GM19023 (cell line): ENCODE measurements around the gene PRDX2.

Source experiments
- ATAC-seq: cut with Tn5 transposase; IDR thresholded peaks from one replicate; pipeline ENCODE4 v1.9.1; 2021; ENCODE audit warnings: mild to moderate bottlenecking, moderate library complexity; ENCODE audit not compliant: unreplicated experiment

PRDX2 gene

DNA sequence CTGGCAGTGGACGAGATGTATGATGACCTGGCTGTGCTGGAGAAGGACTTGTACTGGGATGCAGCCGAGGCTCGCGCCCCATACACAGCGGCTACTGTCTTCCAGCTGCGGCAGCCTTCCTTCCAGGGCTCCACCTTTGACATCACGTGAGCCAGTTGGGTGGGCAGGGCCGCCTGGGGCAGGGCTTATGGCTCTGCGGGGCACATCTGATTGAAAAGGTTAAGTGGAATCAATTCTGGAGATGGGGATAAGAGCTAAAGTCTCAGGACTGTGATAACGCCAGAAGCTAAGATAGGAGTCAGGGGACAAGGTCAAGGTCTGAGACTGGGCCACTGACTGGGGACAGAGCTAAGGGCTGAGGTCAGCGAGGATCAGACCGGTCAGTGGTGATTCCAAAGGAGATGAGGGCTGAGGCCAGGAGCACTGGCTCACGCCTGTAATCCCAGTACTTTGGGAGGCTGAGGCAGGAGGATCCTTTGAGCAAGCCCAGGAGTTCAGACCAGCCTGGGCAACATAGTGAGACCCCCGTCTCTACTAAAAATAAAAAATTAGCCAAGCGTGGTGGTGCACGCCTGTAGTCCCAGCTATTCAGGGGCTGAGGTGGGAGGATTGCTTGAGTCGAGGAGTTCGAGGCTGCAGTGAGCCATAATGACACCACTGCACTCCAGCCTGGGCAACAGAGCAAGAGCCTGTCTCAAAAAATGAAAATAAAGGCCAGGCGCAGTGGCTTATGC is 45.3 kb downstream of the PRDX2 start:
- no peak for ATAC-seq

DNA sequence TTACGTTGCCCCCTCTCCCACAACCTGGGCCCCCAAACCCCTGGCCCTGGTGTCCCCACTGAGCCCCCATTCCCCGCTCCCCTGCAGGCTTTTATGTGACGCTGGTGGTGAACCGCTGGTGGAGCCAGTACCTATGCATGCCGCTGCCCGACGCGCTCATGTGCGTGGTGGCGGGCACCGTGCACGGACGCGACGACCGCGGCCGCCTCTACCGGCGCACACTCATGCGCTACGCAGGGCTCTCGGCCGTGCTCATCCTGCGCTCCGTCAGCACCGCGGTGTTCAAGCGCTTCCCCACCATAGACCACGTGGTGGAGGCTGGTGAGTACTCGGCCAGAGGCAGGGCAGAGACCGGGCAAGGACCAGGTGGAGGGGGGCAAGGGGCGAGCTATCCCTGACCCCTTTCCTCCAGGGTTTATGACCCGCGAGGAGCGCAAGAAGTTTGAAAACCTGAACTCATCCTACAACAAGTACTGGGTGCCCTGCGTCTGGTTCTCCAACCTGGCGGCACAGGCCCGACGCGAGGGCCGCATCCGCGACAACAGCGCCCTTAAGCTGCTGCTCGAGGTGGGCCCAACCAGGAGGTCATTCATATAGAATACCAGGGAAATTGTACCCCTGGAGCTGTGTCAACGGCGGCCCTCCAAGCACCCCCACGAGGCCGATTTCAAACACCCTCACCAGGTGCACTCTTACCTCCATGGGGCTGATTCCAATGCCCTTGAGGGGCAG is 47.0 kb downstream of the PRDX2 start:
- no peak for ATAC-seq

DNA sequence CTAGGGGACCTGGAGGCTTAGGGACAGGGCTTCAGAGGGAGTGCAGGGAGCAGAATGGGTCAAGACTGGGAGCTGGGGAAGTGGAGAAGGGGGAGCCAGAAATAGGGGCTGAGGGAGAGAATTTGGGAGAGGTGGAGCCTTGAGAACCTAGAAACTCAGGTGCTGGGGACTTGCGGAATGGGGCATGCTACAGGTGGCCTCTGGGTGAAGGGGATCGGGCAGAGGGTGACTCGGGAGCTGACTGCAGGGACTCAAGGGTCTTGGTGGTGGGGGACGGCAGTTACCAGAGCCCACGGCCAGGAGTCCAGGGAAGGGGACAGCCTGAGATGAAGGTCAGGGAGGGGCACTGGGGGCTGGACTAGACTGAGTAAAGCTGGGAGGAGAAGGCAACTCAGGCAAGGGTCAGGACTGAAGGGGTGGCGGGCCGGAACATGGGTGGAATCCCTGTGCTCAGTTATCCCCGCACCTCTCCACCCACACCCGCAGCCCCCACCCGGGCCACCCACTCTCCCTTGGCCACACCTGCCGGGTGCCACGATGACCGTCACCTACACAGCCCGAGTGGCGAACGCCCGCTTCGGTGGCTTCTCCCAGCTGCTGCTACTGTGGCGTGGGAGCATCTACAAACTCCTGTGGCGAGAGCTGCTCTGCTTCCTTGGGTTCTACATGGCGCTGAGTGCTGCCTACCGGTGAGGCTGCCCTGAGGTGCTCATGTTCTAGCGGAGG is 49.4 kb downstream of the PRDX2 start:
- no peak for ATAC-seq

DNA sequence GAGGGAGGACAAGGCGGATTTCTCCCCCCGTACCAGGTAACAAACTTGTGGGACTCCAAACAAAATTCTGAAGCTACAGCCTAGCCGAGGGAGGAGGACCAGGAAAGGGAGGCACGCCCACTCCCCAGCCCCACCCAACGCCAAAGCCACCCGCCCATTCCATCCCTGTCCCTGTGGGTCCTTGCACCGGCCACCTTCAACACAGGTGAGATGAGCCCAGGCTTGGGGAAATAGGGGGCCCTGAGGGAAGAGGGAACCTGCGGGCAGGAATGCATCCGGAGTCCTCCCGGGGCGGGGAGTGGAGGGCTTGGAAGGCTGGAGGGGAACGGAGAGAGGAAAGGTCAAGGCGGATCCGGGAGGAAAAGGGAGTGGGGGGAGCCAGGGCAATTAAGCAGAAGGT is 50.0 kb downstream of the PRDX2 start, which contains the start of gene BEST2:
Gene BEST2, plus strand, starts transcription at position 157 of the 400 bp plus-strand sequence. CDS start 802 bp downstream, outside the sequence.
- ATAC-seq = no peak

DNA sequence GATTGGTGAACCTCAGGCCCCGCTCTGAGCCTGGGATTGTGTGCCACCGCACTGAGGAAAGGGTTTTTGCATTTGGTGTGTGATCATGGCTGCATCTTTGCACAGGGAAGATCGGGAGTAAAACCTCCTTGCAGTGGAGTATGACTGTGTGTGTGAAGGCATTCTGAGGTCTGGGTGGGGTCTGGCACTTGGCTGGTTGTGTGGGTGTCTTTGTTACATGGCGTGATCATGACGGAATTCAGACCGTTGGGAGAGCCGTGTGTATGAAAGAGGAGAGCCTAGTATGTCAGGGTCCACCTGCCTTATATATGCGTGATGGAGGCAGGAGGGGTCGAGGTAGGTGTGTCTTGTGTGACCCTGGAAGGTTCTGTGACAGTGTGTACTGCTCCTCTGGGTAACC is 50.7 kb downstream of the PRDX2 start:
- no peak for ATAC-seq

DNA sequence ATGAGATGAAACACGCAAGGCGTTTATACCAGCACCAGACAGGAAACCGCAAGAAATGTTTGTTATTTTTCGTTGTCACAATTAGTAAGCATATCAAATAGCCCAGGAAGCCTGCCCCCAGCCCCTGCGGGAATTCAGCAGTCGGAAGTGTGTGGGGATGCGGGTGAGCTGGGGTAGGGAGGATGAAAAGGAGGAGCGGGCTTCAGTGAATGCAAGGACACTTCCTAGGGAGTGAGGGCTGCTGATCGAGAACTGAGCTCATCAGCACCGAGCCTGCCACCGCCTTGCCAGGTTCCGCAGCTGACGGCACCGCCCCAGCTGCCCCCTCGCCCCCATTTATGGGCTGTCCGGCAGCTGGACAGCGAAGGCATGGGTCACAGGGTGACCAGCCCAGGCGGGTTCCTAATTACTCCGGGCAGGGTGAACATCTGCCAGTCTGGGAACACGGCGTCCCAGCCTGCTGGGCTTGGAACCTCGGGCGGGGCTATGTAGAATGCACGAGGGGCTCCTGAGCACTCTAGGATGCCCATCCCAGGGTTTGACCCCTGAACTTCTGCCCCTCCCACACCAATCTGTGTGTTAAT is 51.6 kb downstream of the PRDX2 start:
- no peak for ATAC-seq

DNA sequence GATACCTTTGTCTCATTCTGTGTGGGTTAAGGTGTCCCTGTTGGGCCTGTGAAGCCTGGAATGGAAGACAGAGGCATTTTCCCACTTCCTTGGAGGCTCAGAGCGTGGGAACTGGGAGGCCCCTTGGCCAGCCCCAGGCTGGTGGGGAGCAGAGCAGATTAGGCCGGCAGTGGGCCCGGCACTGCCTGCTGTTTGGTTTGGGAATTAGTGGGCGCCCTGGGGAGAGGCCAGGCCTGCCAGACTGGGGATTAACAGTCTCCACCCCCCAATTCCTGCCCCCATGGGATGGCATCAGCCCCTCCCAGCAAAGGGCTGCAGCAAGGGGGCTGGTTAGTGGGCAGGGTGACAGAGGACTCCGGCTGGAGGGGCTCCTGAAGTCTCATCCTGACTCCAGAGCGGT is 53.1 kb downstream of the PRDX2 start:
- ATAC-seq = no peak
